GM12874 (cell line): Measurements from ENCODE around the gene TMEM259.

Experiments used
- TF ChIP-seq, protein P1 (sequence below): IDR thresholded peaks from 2 replicates; pipeline ENCODE4 v1.5.1; 2011; ENCODE audit warnings: low read depth, mild to moderate bottlenecking, control low read depth, low read length, moderate library complexity; ENCODE audit not compliant: insufficient read depth

TMEM259 gene

DNA sequence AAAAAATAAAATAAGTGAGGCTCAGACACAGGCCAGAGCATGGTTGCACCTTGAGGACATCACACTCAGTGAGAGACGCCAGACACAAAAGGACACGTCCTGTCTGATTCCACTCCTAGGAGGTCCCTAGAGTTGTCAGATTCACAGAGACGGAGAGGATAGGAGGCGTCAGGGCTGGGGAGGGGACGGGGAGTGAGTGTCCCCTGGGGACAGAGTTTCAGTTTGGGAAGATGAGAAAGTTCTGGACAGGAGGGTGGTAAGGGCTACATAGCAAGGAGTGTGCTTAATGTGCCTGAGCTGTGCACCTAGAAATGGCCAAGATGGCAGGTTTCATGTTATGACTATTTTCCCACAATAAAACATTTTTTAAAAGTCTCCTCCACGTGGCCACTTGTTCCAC lies 22.9 kb downstream of the TMEM259 start:
- TF ChIP-seq, protein P1, sequence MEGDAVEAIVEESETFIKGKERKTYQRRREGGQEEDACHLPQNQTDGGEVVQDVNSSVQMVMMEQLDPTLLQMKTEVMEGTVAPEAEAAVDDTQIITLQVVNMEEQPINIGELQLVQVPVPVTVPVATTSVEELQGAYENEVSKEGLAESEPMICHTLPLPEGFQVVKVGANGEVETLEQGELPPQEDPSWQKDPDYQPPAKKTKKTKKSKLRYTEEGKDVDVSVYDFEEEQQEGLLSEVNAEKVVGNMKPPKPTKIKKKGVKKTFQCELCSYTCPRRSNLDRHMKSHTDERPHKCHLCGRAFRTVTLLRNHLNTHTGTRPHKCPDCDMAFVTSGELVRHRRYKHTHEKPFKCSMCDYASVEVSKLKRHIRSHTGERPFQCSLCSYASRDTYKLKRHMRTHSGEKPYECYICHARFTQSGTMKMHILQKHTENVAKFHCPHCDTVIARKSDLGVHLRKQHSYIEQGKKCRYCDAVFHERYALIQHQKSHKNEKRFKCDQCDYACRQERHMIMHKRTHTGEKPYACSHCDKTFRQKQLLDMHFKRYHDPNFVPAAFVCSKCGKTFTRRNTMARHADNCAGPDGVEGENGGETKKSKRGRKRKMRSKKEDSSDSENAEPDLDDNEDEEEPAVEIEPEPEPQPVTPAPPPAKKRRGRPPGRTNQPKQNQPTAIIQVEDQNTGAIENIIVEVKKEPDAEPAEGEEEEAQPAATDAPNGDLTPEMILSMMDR, result no peak

DNA sequence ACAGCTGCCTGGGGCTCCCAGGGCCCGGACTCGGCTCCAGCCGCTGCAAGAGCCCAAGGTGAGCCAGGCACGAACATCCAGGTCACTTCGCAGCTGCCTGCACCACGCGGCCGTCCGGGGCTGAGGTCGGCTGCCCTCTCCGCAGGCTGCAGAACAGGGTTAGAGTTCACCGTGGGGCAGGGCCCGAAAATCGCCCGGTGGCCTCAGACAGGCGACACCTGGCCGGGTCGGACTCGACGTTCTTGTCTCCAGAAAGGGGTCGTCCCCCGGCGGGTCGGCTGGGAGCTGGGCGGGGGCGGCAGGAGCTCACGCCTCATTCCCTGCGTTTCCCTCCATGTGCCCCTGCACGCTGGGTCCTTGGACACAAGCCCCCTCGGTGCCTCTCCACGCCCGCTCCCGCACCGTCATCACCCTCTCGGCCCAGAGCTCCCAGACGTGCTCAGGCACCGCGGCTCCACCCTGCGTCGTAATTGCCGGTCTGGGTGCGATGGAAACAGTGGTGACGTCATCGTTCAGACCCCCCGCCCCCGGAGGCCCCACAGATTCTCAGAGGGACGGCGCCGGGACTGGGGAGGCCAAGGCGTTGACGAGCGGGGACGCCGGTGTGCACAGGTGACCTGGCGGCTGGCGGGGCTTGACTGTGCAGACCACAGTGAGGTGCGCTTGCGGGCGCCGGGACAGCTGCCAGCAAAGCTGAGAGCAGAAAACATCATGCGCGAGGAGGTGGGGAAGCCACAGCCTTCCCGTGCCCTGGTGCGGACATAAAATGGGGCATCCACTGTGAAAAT lies 24.7 kb downstream of the TMEM259 start:
- TF ChIP-seq, protein P1, result no peak

DNA sequence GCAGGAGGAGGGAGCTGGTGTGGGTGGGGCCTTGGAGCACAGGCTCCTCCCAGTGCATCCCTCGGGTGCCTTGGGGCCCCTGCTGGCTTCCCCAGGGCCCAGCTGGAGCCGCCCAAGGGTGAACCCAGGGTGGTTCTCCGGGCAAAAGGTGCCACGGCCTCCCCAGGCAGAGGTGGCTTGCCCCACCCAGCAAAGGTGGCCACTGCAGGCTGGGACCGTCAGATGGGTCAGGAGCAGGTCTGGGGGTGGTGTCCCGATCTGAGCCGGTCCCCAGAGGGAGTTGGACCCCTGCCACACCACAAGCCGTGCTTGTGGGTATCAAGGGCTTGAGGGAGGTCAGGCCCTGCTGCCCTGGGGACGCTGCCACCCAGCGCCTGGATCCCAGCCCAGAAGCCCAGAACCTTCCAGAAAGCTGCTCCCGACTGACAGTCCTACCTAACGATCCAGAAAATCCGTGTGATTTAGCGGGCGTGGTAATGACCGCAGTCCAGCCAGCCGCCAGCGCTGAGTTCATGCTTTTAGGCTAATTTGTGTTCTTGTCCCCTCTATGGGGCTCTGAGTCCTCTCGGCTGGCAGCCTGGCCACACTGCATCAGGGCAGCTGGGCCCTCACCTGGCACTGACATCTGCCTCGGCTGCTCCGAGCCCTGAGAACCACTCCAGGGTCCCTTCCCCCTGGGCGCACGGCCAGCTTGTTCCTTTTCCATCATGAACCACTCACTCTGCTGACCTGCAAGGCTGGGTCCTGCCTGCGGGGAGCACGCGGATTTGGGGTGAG lies 25.7 kb downstream of the TMEM259 start:
- TF ChIP-seq, protein P1, result no peak

DNA sequence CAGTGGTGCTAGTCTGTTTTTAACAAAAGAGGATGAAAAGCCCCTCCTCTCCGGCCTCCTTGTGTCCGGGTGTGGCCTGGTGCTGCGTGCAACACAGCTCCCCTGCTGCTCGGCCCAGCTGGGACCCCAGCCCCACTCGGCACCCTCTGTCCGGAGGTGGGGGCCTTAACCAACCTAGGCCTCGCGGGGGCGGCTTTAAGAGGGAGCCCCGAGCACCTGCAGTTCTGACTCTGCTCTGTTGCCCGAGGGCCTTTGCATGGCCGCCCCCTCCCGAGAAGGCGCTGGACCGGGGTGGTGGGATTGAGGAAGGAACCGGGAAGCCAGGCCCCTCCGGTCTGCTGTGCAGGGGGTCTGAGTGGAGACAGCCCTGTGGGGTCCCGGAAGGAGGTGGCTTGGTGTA lies 26.4 kb downstream of the TMEM259 start:
- TF ChIP-seq, protein P1, result no peak

DNA sequence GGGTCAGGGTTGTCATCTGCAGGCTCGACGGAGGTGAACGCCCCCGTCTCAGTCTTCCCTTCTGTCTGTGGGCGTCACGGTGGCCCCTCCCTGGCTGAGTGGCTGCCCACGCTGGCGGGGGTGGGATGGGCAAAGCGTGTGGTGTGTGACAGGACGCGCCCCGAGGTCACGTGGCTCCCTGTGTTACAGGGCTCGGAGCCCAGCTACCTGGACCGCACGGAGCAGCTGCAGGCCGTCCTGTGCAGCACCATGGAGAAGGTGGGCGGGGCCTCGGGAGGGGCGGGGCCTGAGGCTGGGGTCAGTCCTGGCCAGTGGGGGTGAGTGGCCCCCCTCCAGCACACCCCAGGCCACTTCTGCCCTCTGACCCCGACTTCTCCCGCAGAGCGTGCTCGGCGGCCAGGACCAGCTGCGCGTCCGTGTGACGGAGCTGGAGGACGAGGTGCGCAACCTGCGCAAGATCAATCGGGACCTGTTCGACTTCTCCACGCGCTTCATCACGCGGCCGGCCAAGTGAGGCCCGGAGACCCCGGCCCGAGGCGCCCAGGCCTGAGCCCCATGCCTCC lies 27.0 kb downstream of the TMEM259 start:
- TF ChIP-seq, protein P1, result no peak

DNA sequence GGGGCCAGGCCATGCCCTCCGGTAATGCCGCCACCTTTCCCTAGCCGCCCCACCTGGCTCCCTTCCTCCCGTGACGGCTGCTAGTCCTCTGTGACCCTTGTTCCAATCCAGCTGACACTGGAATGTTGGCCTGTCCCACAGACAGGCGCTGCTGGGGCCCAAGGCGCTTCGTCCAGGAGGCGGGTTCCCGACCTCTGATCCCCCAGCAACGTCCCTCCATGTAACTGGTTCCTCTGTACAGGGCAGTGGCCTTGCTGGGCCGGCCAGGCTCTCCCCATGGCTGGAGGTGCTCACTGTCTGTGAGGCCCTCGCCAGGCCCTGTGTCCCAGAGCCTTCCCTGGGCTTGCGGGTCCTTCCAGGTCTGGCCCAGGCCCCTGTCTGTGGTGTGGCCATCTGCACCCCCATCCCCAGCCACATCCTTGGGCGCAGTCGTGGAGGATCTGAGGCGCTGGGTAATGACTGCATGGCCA lies 27.5 kb downstream of the TMEM259 start:
- TF ChIP-seq, protein P1, result no peak

DNA sequence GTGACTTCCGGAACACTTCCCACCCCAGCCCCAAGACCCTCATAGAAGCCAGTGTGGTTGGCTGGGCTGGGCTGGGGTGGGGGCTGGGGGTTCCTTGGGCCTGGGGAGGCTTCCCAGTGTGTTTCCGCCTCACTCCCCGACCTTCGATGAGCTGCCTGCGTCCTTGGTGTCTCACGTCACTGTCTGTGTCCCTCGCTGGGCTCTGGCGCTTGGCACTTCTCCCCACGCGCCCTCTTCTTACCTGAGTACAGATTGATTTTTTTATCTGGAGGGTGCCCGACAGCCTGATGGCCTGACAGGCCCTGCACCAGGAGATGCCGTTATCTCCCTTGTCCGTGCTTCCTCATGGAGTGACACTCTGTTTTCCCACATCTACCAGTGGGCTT lies 28.3 kb downstream of the TMEM259 start:
- TF ChIP-seq, protein P1, result no peak
